GM23338 (cell line): ENCODE results near the gene FAM9C. TPM values are rescaled to one million over a fixed set of nuclear protein-coding genes. Genes with fewer than 3 reads are reported as not detected.

Experiments used
- ATAC-seq: fragments of 200-7000 bp; cut with Tn5 transposase; 3 replicates; pipeline ENCODE4 v1.9.1; 2020
- DNase-seq: peaks from one replicate; pipeline ENCODE4 v3.0.0-alpha.2; 2015; ENCODE audit warnings: low spot score
- H2AFZ ChIP-seq: fragments of 200-600 bp; sonication (generic); 2 replicates; pipeline ENCODE4 v1.8.0; 2016; ENCODE audit warnings: antibody characterized with exemption, mild to moderate bottlenecking, moderate library complexity
- H3F3A ChIP-seq: fragments of 200-600 bp; sonication (generic); replicated peaks from 2 replicates; pipeline ENCODE4 v1.8.0; 2017; ENCODE audit warnings: antibody characterized with exemption, mixed run types, low read depth
- H3K27ac ChIP-seq: fragments of 200-600 bp; sonication (generic); 2 replicates; pipeline ENCODE4 v1.6.1; 2016; ENCODE audit warnings: low read depth
- H3K27me3 ChIP-seq: fragments of 200-600 bp; sonication (generic); 2 replicates; pipeline ENCODE4 v1.8.0; 2016; ENCODE audit warnings: mild to moderate bottlenecking, mixed run types, moderate library complexity; ENCODE audit not compliant: insufficient read depth
- H3K36me3 ChIP-seq: fragments of 200-600 bp; sonication (generic); 2 replicates; pipeline ENCODE4 v1.8.0; 2016; ENCODE audit warnings: mild to moderate bottlenecking; ENCODE audit not compliant: insufficient read depth
- H3K4me1 ChIP-seq: fragments of 200-600 bp; sonication (generic); 2 replicates; pipeline ENCODE4 v1.8.0; 2016; ENCODE audit warnings: mild to moderate bottlenecking, moderate library complexity; ENCODE audit not compliant: insufficient read depth
- H3K4me2 ChIP-seq: fragments of 200-600 bp; sonication (generic); 2 replicates; pipeline ENCODE4 v1.7.1; 2017; ENCODE audit warnings: mixed run types
- H3K4me3 ChIP-seq: fragments of 200-600 bp; sonication (generic); 2 replicates; pipeline ENCODE4 v1.6.1; 2016; ENCODE audit warnings: mixed run types
- H3K79me2 ChIP-seq: fragments of 200-600 bp; sonication (generic); replicated peaks from 2 replicates; pipeline ENCODE4 v1.8.0; 2017; ENCODE audit warnings: mild to moderate bottlenecking; ENCODE audit not compliant: insufficient read depth
- H3K9me2 ChIP-seq: fragments of 200-600 bp; sonication (generic); 2 replicates; pipeline ENCODE4 v1.8.0; 2017; ENCODE audit not compliant: insufficient read depth
- H4K20me1 ChIP-seq: fragments of 200-600 bp; sonication (generic); replicated peaks from 2 replicates; pipeline ENCODE4 v1.8.0; 2017; ENCODE audit warnings: mild to moderate bottlenecking; ENCODE audit not compliant: insufficient read depth
- H3K27ac Mint-ChIP-seq: 2 replicates; pipeline ENCODE4 v1.8.0; 2020; ENCODE audit warnings: inconsistent platforms, mild to moderate bottlenecking, moderate library complexity, mixed read lengths
- H3K27me3 Mint-ChIP-seq: 3 replicates; pipeline ENCODE4 v1.8.0; 2022; ENCODE audit warnings: low read depth, mild to moderate bottlenecking, moderate library complexity, mixed read lengths, inconsistent platforms; ENCODE audit not compliant: insufficient read depth, poor library complexity
- H3K36me3 Mint-ChIP-seq: 3 replicates; pipeline ENCODE4 v1.8.0; 2021; ENCODE audit warnings: low read depth, mild to moderate bottlenecking, inconsistent platforms, moderate library complexity, mixed read lengths
- H3K4me1 Mint-ChIP-seq: 3 replicates; pipeline ENCODE4 v1.8.0; 2020; ENCODE audit warnings: mild to moderate bottlenecking, inconsistent platforms, mixed read lengths
- H3K4me3 Mint-ChIP-seq: 3 replicates; pipeline ENCODE4 v1.8.0; 2021; ENCODE audit warnings: moderate library complexity, mild to moderate bottlenecking, inconsistent platforms, mixed read lengths
- H3K9me3 Mint-ChIP-seq: 3 replicates; pipeline ENCODE4 v1.8.0; 2020; ENCODE audit warnings: moderate library complexity, mild to moderate bottlenecking, inconsistent platforms, mixed read lengths
- CREB1 ChIP-seq: fragments of 250-450 bp; sonication (Bioruptor Pico); IDR thresholded peaks from 2 replicates; pipeline ENCODE4 v1.5.0; 2020; ENCODE audit warnings: low read depth, mild to moderate bottlenecking, moderate library complexity
- EZH2phosphoT487 ChIP-seq: fragments of 200-600 bp; sonication (generic); IDR thresholded peaks from one replicate; pipeline ENCODE4 v1.8.1; 2018; ENCODE audit warnings: antibody characterized with exemption; ENCODE audit not compliant: unreplicated experiment
- JUNB ChIP-seq: IDR thresholded peaks from one replicate; pipeline ENCODE4 v1.6.1; 2016; ENCODE audit warnings: antibody characterized with exemption; ENCODE audit not compliant: unreplicated experiment
- NANOG ChIP-seq: IDR thresholded peaks from 2 replicates; pipeline ENCODE4 v1.6.1; 2016; ENCODE audit warnings: antibody characterized with exemption, borderline replicate concordance
- STAT1 ChIP-seq: IDR thresholded peaks from one replicate; pipeline ENCODE4 v1.6.1; 2016; ENCODE audit warnings: antibody characterized with exemption; ENCODE audit not compliant: unreplicated experiment
- ZNF331 ChIP-seq: fragments of 250-450 bp; sonication (Bioruptor Pico); IDR thresholded peaks from 2 replicates; pipeline ENCODE4 v1.5.0; 2020; ENCODE audit warnings: low read depth, mild to moderate bottlenecking, moderate library complexity
- polyA plus RNA-seq: library from polyadenylated mRNA; unstranded; fragments of >200 nt; fragmentation: Nextera tagmentation; extraction: Ambion mirVana; gene quantifications from 2 replicates; pipeline ENCODE4 v1.2.1, GENCODE V29; 2016
- total RNA-seq: library from RNA; depleted of rRNA; stranded (reverse); fragments of >200 nt; shearing (Covaris generic); gene quantifications from 2 replicates; pipeline ENCODE4 v1.2.3, GENCODE V29; 2014
- TF ChIP-seq, protein P1 (sequence below): IDR thresholded peaks from one replicate; pipeline ENCODE4 v1.6.1; 2018; ENCODE audit warnings: antibody characterized with exemption; ENCODE audit not compliant: unreplicated experiment
- TF ChIP-seq, protein P2 (sequence below): IDR thresholded peaks from 2 replicates; pipeline ENCODE4 v1.6.1; 2016; ENCODE audit warnings: antibody characterized with exemption
- TF ChIP-seq, protein P3 (sequence below), 2 experiments: fragments of 200-600 bp in 1 of 2; sonication (generic) in 1 of 2; conservative IDR thresholded peaks; 2 replicates each; pipeline versions ENCODE4 v1.5.1 to v1.6.1; 2016 to 2017; ENCODE audit warnings: antibody characterized with exemption in 2 of 2, low read depth in 2 of 2, mild to moderate bottlenecking in 2 of 2, moderate library complexity in 1 of 2

Gene FAM9C
- total and polyA plus RNA-seq, 2 experiments from 2014 or later = 0.08 TPM; not detected in 1

DNA sequence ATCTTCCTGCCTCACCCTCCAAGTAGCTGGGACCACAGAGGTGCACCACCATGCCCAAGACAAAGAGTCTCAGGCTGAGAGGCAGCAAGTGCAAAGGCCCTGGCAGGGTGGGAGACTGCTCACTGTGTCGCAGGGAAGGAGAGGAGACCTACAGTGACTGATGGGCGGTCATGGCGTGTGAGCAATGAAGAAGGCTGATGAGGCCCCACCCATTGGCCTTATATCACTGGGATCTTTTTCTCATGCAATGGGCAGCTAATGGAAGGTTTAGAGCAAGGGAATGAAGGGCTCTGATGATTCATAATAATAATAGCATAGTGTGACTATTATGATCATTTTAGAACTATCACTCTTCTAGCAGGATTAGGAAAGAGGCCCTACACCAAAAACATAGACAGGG lies 20.9 kb downstream of the FAM9C start:
- no peaks in the 10 kb centered on the region for H3K79me2 ChIP-seq
- Mint-ChIP-seq H3K4me1 (peaks cover 17% of the 10 kb centered on the region), H3K27me3 (peaks cover 6% of the 10 kb centered on the region), H3K27ac (no peak overlapping the region), H3K4me3 (no peak overlapping the region), H3K36me3 (no peaks in the 10 kb centered on the region), H3K9me3 (no peaks in the 10 kb centered on the region)
- no peak overlapping the region for H3K4me3 ChIP-seq
- DNase-seq (no peak), ATAC-seq (no peak)
- TF ChIP-seq, protein P1, sequence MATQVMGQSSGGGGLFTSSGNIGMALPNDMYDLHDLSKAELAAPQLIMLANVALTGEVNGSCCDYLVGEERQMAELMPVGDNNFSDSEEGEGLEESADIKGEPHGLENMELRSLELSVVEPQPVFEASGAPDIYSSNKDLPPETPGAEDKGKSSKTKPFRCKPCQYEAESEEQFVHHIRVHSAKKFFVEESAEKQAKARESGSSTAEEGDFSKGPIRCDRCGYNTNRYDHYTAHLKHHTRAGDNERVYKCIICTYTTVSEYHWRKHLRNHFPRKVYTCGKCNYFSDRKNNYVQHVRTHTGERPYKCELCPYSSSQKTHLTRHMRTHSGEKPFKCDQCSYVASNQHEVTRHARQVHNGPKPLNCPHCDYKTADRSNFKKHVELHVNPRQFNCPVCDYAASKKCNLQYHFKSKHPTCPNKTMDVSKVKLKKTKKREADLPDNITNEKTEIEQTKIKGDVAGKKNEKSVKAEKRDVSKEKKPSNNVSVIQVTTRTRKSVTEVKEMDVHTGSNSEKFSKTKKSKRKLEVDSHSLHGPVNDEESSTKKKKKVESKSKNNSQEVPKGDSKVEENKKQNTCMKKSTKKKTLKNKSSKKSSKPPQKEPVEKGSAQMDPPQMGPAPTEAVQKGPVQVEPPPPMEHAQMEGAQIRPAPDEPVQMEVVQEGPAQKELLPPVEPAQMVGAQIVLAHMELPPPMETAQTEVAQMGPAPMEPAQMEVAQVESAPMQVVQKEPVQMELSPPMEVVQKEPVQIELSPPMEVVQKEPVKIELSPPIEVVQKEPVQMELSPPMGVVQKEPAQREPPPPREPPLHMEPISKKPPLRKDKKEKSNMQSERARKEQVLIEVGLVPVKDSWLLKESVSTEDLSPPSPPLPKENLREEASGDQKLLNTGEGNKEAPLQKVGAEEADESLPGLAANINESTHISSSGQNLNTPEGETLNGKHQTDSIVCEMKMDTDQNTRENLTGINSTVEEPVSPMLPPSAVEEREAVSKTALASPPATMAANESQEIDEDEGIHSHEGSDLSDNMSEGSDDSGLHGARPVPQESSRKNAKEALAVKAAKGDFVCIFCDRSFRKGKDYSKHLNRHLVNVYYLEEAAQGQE = no peak
- TF ChIP-seq JUNB (no peak), EZH2phosphoT487 (no peak), STAT1 (no peak), CREB1 (no peak), ZNF331 (CRISPR knock-in tag) (no peak), NANOG (no peak)
- TF ChIP-seq, protein P2, sequence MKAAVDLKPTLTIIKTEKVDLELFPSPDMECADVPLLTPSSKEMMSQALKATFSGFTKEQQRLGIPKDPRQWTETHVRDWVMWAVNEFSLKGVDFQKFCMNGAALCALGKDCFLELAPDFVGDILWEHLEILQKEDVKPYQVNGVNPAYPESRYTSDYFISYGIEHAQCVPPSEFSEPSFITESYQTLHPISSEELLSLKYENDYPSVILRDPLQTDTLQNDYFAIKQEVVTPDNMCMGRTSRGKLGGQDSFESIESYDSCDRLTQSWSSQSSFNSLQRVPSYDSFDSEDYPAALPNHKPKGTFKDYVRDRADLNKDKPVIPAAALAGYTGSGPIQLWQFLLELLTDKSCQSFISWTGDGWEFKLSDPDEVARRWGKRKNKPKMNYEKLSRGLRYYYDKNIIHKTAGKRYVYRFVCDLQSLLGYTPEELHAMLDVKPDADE = no peak
- TF ChIP-seq, protein P3, sequence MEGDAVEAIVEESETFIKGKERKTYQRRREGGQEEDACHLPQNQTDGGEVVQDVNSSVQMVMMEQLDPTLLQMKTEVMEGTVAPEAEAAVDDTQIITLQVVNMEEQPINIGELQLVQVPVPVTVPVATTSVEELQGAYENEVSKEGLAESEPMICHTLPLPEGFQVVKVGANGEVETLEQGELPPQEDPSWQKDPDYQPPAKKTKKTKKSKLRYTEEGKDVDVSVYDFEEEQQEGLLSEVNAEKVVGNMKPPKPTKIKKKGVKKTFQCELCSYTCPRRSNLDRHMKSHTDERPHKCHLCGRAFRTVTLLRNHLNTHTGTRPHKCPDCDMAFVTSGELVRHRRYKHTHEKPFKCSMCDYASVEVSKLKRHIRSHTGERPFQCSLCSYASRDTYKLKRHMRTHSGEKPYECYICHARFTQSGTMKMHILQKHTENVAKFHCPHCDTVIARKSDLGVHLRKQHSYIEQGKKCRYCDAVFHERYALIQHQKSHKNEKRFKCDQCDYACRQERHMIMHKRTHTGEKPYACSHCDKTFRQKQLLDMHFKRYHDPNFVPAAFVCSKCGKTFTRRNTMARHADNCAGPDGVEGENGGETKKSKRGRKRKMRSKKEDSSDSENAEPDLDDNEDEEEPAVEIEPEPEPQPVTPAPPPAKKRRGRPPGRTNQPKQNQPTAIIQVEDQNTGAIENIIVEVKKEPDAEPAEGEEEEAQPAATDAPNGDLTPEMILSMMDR (conservative IDR thresholded peaks at IDR 0.05; ENCODE audit: low read depth in 2 of 2) = no peak
- peaks cover 8% of the 10 kb centered on the region for H3K4me1 ChIP-seq
- H3K27ac ChIP-seq = no peak overlapping the region
- H4K20me1 ChIP-seq = no peaks in the 10 kb centered on the region
- H3K36me3 ChIP-seq = no peaks in the 10 kb centered on the region
- H3K27me3 ChIP-seq = no peaks in the 10 kb centered on the region
- H3K9me2 ChIP-seq = no peaks in the 10 kb centered on the region
- H2AFZ ChIP-seq = no peak overlapping the region
- H3K4me2 ChIP-seq = no peak overlapping the region
- H3F3A ChIP-seq = no peaks in the 10 kb centered on the region

DNA sequence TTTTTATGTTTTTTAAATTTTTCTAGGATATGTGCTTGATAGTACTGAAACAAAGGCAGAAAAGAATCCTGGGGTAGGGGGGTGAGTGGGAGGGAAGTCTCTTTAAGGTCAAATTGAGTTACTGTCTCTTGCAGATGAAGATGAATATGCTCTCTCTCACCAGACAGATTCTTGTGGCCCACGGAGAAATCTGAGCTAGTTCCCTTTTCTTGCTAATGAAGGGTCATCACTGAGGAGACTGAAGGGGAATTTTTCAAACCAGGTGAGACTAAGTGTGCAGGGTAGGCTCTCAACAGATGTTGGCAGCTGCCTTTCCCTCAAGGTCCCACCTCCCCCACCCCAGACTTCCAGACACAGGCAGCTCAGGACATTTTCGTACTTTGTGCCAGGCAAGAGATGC lies 21.5 kb downstream of the FAM9C start:
- H4K20me1 ChIP-seq = no peaks in the 10 kb centered on the region
- no peaks in the 10 kb centered on the region for H3K9me3 Mint-ChIP-seq
- no peaks in the 10 kb centered on the region for H3K9me2 ChIP-seq
- H3K4me2 ChIP-seq = peak overlapping the region; percentile 65
- no peaks in the 10 kb centered on the region for H3K27me3 ChIP-seq
- H3K36me3 Mint-ChIP-seq = no peaks in the 10 kb centered on the region
- no peak overlapping the region for H3K27ac Mint-ChIP-seq
- H3K79me2 ChIP-seq = no peaks in the 10 kb centered on the region
- H2AFZ ChIP-seq = 0 out of 2 replicates have a peak overlapping the region, but pooled peaks have one; percentile 14
- H3K27me3 Mint-ChIP-seq = peaks cover 6% of the 10 kb centered on the region
- ATAC-seq = no peak
- no peak overlapping the region for H3K27ac ChIP-seq
- peaks cover 8% of the 10 kb centered on the region; the same call in 1 of the 2 replicates for H3K4me1 ChIP-seq
- no peak overlapping the region for H3K4me3 ChIP-seq
- H3K36me3 ChIP-seq = no peaks in the 10 kb centered on the region
- no peak for DNase-seq
- H3K4me3 Mint-ChIP-seq = no peak overlapping the region; the same call in 2 of the 3 replicates
- H3K4me1 Mint-ChIP-seq = peaks cover 15% of the 10 kb centered on the region
- H3F3A ChIP-seq = no peaks in the 10 kb centered on the region
- no peak for TF ChIP-seq JUNB
- TF ChIP-seq STAT1 = no peak
- TF ChIP-seq, protein P1 = no peak
- no peak for TF ChIP-seq ZNF331 (CRISPR knock-in tag)
- TF ChIP-seq EZH2phosphoT487 = no peak
- no peak for TF ChIP-seq CREB1
